GM12872 (cell line): ENCODE results near the gene GATA2.

Experiments
- CTCF ChIP-seq: IDR thresholded peaks from 3 replicates; pipeline ENCODE4 v1.5.1; 2011; ENCODE audit warnings: low read depth, mild to moderate bottlenecking, low read length, moderate library complexity; ENCODE audit not compliant: insufficient read depth

GATA2 gene

GRCh38 chr3:128481438-128481942 is 11.5 kb downstream of the GATA2 start:
- TF ChIP-seq CTCF, result no peak

GRCh38 chr3:128480717-128481437 is 12.1 kb downstream of the GATA2 start:
- TF ChIP-seq CTCF, result no peak

GRCh38 chr3:128480278-128480677 is 12.7 kb downstream of the GATA2 start:
- no peak for TF ChIP-seq CTCF

- no peak for TF ChIP-seq CTCF
Measured at GRCh38 chr3:128479558-128480086, 13.4 kb downstream of the GATA2 start.

DNA sequence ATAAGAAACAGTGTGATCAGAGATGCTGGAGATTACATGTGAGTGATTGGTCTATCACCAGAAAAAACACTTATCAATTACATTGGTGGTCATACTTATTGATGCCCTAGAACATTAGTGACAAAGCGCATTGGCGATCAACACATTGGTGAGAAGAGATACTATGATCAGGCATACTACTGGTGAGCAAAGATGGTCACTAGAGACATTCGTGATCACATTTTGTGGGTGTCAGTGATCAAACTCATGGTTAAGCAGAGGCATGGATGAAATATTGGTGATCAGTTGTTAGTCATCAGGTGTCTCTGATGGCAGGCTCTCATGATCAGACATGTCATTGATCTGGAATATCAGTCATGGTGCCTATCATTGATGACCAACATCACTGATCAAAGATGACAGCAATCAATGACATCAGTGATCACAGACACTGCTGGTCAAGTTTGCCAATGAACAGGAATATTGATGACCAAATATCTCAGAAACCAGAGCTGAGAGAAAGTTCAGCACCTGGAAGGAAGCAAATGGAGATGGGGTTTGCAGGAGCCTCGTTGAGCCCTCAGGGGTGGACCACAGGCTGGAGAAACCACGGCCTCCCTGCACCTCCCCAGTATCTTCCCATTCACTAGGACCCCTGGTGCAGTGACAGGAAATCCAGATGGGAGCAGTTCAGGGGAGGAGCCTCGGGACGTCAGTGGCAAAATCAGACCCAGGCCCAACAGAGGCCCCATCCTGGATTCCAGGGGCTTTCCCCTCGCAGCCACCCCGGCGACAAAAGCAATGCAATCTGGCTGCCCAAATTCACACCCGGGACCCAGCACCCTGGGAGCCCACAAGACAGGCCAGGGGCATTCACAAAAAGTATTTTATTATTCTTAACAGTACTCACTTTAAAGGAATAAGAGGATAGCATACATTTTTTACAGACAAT is 14.2 kb downstream of the GATA2 start:
- no peak for TF ChIP-seq CTCF

DNA sequence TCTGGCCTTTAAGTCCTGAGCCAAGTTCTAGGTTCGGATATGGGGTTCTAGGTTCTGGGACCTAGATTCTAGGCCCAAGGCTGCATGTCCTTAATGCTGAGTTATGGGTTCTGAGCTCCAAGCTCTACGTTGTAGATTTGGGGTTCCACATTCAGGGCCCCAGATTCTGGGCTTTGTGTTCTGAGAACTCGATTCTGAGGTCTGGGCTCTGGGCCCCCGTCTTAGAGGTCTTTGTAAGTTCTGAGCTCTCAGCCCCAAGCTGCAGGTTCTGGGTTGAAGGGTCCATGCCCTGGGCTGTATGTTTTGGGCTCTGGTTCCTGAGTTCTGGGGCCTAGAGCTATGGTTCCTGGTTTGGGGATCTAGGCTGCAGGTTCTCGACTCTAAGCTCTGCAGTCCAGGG is 16.3 kb downstream of the GATA2 start:
- TF ChIP-seq CTCF, result no peak

DNA sequence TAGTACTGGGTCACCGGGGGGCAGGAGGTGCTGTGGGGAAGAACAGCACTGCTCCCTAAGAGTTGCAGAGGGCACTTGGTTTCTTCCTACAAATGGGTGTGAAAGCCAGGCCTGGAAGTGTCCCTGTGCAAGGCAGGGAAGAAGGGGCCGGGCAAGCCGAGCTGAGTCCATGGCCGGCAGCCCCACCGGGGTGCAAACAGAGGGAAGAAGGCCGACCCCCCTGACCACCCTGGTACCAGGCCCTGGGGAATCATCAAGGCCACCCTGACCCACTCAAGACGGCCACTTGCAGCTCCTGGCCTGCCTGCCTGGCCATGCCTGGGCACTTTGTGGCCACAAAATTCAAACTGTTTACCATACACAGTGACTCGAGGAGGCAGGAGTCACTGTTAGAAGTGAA is 17.6 kb downstream of the GATA2 start:
- TF ChIP-seq CTCF, result no peak
